Ovary (tissue), 3 donors: ENCODE data around the gene PPP1R9A.

Source experiments
- EP300 ChIP-seq: sonication (generic); formaldehyde crosslinking; IDR thresholded peaks from one replicate; pipeline ENCODE4 v1.6.1; 2017; ENCODE audit warnings: antibody characterized with exemption
- TF ChIP-seq, protein P1 (sequence below), 3 donors: fragments of 450-650 bp in 2 of 3; fragments of 200-600 bp in 1 of 3; IDR thresholded peaks; one replicate each; pipeline versions ENCODE4 v1.5.1 to v1.8.0; 2016 to 2022; ENCODE audit warnings: antibody characterized with exemption in 3 of 3, mild to moderate bottlenecking in 1 of 3
- donor health status: DM: no; HTN: no; CAD: no.

DNA sequence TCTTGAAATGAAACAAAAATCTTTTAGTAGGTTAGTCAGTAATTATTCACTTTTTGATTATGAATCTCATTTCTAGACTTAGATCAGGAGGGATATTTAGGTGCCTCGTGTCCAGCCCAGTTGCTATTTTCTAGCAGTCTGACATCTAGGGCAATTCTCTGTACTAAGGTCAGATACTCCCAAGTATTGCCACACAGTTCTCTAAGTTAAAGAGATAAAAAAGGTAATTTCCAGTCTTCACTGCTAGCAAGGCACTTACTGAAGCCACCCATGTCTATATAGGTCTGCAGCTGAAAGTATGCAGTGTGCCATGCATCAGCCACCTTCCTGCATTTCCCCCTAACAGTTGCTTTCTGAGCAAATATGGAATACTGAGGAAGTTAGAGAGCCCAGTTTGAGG, 333.5 kb downstream of the PPP1R9A start:
- TF ChIP-seq, protein P1, sequence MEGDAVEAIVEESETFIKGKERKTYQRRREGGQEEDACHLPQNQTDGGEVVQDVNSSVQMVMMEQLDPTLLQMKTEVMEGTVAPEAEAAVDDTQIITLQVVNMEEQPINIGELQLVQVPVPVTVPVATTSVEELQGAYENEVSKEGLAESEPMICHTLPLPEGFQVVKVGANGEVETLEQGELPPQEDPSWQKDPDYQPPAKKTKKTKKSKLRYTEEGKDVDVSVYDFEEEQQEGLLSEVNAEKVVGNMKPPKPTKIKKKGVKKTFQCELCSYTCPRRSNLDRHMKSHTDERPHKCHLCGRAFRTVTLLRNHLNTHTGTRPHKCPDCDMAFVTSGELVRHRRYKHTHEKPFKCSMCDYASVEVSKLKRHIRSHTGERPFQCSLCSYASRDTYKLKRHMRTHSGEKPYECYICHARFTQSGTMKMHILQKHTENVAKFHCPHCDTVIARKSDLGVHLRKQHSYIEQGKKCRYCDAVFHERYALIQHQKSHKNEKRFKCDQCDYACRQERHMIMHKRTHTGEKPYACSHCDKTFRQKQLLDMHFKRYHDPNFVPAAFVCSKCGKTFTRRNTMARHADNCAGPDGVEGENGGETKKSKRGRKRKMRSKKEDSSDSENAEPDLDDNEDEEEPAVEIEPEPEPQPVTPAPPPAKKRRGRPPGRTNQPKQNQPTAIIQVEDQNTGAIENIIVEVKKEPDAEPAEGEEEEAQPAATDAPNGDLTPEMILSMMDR (IDR thresholded peaks at IDR 0.05) = no peak
- no peak for TF ChIP-seq EP300
